GM12892 (cell line): ENCODE measurements around the gene STRN4.

Experiments
- POLR2A ChIP-seq: IDR thresholded peaks from 2 replicates; pipeline ENCODE4 v1.6.1; 2011; ENCODE audit warnings: low read depth, low read length, control low read depth
- POLR2AphosphoS5 ChIP-seq: IDR thresholded peaks from 2 replicates; pipeline ENCODE4 v1.6.1; 2011; ENCODE audit warnings: low read depth, low read length, control low read depth
- TAF1 ChIP-seq: IDR thresholded peaks from 2 replicates; pipeline ENCODE4 v1.6.1; 2011; ENCODE audit warnings: low read depth, mild to moderate bottlenecking, control low read depth, low read length, borderline replicate concordance

DNA sequence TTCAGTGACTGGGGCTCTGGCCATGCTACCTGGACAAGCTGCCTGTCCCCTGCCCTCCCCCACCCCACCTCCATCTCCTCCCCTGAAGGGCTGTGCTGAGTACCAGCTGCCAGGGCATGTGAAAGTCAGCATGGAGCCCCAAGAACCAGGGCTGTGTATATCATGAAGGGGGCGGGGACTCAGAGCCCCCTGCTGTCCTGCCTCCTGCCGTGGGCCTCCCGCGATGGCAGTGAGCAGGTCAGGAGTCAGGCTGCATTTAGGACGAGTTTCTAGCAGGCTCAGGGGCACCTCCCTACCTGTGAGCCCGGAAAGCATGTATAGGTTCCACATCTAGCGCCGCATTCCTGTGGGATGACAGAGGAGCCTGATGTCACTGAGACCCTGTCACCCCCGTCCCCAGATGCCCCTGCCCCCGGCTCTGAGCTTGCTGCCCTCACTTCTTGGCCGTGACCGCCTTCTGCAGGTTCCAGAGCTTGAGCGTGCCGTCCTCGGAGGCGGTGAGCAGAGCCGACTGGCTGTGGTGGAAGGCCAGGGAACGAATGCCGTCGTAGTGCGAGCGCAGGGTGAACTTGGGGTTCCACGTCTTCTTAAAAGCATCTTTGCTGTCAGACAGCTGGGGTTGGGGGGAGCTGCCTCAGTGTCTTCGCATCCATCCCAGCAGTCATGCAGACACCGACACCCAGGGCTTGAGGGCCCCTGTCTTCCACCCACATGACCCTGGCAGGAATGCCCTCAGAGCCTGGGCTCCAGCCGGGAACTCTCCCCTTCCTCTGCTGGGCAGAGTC lies 21.0 kb downstream of the STRN4 start:
- TF ChIP-seq POLR2AphosphoS5, result no peak
- no peak for TF ChIP-seq POLR2A
- no peak for TF ChIP-seq TAF1
